T-helper 1 cell (primary cell): ENCODE data around the gene SERINC3.

ENCODE experiments used
- DNase-seq, 5 donors: peaks; one replicate each; pipeline ENCODE4 v3.0.0-alpha.2; 2012 to 2020

The SERINC3 gene

GRCh38 chr20:44532259-44532980 lies 10.6 kb upstream of the SERINC3 start:
- no peak for DNase-seq

- no peak for DNase-seq
Measured at GRCh38 chr20:44528309-44528708, 6.4 kb upstream of the SERINC3 start.

- no peak for DNase-seq
Measured at GRCh38 chr20:44527716-44528199, 5.9 kb upstream of the SERINC3 start.

GRCh38 chr20:44526129-44526528 lies 4.3 kb upstream of the SERINC3 start:
- DNase-seq = no peak

- DNase-seq = no peak
Measured at GRCh38 chr20:44523746-44524145, 1.9 kb upstream of the SERINC3 start.

GRCh38 chr20:44522841-44523240 lies 971 bp upstream of the SERINC3 start:
- no peak for DNase-seq

- no peak for DNase-seq
Measured at GRCh38 chr20:44520881-44521280, 989 bp downstream of the SERINC3 start.

GRCh38 chr20:44518248-44518647 lies 3.6 kb downstream of the SERINC3 start:
- no peak for DNase-seq

- no peak for DNase-seq
Measured at GRCh38 chr20:44517454-44517853, 4.4 kb downstream of the SERINC3 start.

GRCh38 chr20:44516491-44516890 lies 5.4 kb downstream of the SERINC3 start:
- DNase-seq = no peak

- no peak for DNase-seq
Measured at GRCh38 chr20:44513871-44514270, 8.0 kb downstream of the SERINC3 start.

GRCh38 chr20:44509762-44510161 lies 12.1 kb downstream of the SERINC3 start:
- DNase-seq = no peak

- DNase-seq = no peak
Measured at GRCh38 chr20:44504402-44505307, 17.2 kb downstream of the SERINC3 start.

- no peak for DNase-seq
Measured at GRCh38 chr20:44502968-44503367, 18.9 kb downstream of the SERINC3 start.

- no peak for DNase-seq
Measured at GRCh38 chr20:44501448-44501847, 20.4 kb downstream of the SERINC3 start.

- no peak for DNase-seq
Measured at GRCh38 chr20:44500221-44500620, 21.6 kb downstream of the SERINC3 start.

GRCh38 chr20:44497761-44498160 lies 24.1 kb downstream of the SERINC3 start:
- no peak for DNase-seq

GRCh38 chr20:44496976-44497375 lies 24.9 kb downstream of the SERINC3 start:
- no peak for DNase-seq

GRCh38 chr20:44495802-44496481 lies 25.9 kb downstream of the SERINC3 start:
- DNase-seq = peak in 1 of 5 donors; percentile 32

GRCh38 chr20:44495257-44495656 lies 26.6 kb downstream of the SERINC3 start:
- DNase-seq = peak in 1 of 5 donors; percentile 50

- no peak for DNase-seq
Measured at GRCh38 chr20:44494681-44495080, 27.2 kb downstream of the SERINC3 start.

- DNase-seq = no peak
Measured at GRCh38 chr20:44494266-44494665, 27.6 kb downstream of the SERINC3 start.
